H1 (cell line): Measurements from ENCODE around the gene WDR91. TPM values are rescaled to one million over a fixed set of nuclear protein-coding genes. Genes with fewer than 3 reads are reported as not detected.

Source experiments
- CTCF ChIA-PET: fragments of 300-600 bp; sonication (Branson Sonifier 250); formaldehyde crosslinking; loops from one replicate; lab custom pipeline; 2021; ENCODE audit not compliant: partially characterized antibody; lab: Charles Lee
- POLR2A ChIA-PET: fragments of 300-600 bp; sonication (Branson Sonifier 250); formaldehyde crosslinking; loops from one replicate; lab custom pipeline; 2021; ENCODE audit warnings: inconsistent platforms; ENCODE audit not compliant: partially characterized antibody; lab: Charles Lee
- DNase-seq, 2 experiments: peaks; one replicate each; pipeline versions ENCODE4 v3.0.0 to v3.0.0-alpha.2; 2010 to 2022; ENCODE audit warnings: low spot score in 2 of 2, low read depth in 1 of 2, mixed read lengths in 1 of 2
- FAIRE-seq: peaks from 2 replicates; lab custom pipeline; 2011; peaks lifted over from hg19 to GRCh38; lab: Jason Lieb, UNC
- H2AFZ ChIP-seq: 2 replicates; pipeline ENCODE4 v1.8.1; 2012; ENCODE audit warnings: low read length, inconsistent platforms
- H2AK5ac ChIP-seq: 2 replicates; pipeline ENCODE4 v1.6.1; 2013; ENCODE audit warnings: low read depth, low read length
- H2BK120ac ChIP-seq: replicated peaks from 2 replicates; pipeline ENCODE3; 2013; ENCODE audit warnings: low read depth, low read length, inconsistent platforms
- H2BK12ac ChIP-seq: 2 replicates; pipeline ENCODE4 v1.6.1; 2013; ENCODE audit warnings: low read depth, low read length
- H2BK15ac ChIP-seq: 2 replicates; pipeline ENCODE4 v1.6.1; 2013; ENCODE audit warnings: low read length
- H2BK20ac ChIP-seq: 2 replicates; pipeline ENCODE4 v1.6.1; 2013; ENCODE audit warnings: low read length
- H2BK5ac ChIP-seq: 2 replicates; pipeline ENCODE4 v1.6.1; 2013; ENCODE audit warnings: low read depth, low read length
- H3K14ac ChIP-seq: 2 replicates; pipeline ENCODE4 v1.6.1; 2013; ENCODE audit warnings: inconsistent platforms; ENCODE audit not compliant: insufficient read length
- H3K18ac ChIP-seq: 2 replicates; pipeline ENCODE4 v1.6.1; 2013; ENCODE audit warnings: low read length; ENCODE audit errors: extremely low read depth
- H3K23ac ChIP-seq: 2 replicates; pipeline ENCODE4 v1.6.1; 2013; ENCODE audit warnings: inconsistent platforms; ENCODE audit not compliant: insufficient read length
- H3K23me2 ChIP-seq: 2 replicates; pipeline ENCODE4 v1.6.1; 2013; ENCODE audit warnings: low read depth, low read length
- H3K27ac ChIP-seq: 2 replicates; pipeline ENCODE4 v1.6.1; 2011; ENCODE audit warnings: low read depth, low read length, inconsistent platforms
- H3K27me3 ChIP-seq, 4 experiments: replicated peaks in 1 of 4; 1 replicate in 1 of 4; 2 replicates in 3 of 4; pipeline versions ENCODE4 v1.6.1 to v1.8.1; 2011 to 2013; ENCODE audit warnings: low read length in 3 of 4, mild to moderate bottlenecking in 3 of 4, inconsistent platforms in 2 of 4, mixed read lengths in 2 of 4, moderate library complexity in 1 of 4; ENCODE audit not compliant: control insufficient read depth in 3 of 4, insufficient read depth in 3 of 4; ENCODE audit errors: extremely low read depth in 1 of 4
- H3K36me3 ChIP-seq, 4 experiments: 2 replicates each; pipeline versions ENCODE4 v1.6.1 to v1.8.1; 2011 to 2013; ENCODE audit warnings: mild to moderate bottlenecking in 4 of 4, low read length in 3 of 4, moderate library complexity in 2 of 4, control low read depth in 1 of 4, inconsistent platforms in 1 of 4; ENCODE audit not compliant: insufficient read depth in 4 of 4, control insufficient read depth in 2 of 4
- H3K4ac ChIP-seq: replicated peaks from 2 replicates; pipeline ENCODE3; 2013; ENCODE audit warnings: low read length, low read depth, mixed read lengths, inconsistent platforms; ENCODE audit not compliant: insufficient read length
- H3K4me1 ChIP-seq, 4 experiments: replicated peaks in 1 of 4; 1 replicate in 1 of 4; 2 replicates in 3 of 4; pipeline versions ENCODE4 v1.6.1 to v1.8.1; 2011 to 2013; ENCODE audit warnings: low read length in 3 of 4, inconsistent platforms in 2 of 4, mixed read lengths in 1 of 4; ENCODE audit not compliant: insufficient read depth in 4 of 4, control insufficient read depth in 3 of 4
- H3K4me2 ChIP-seq, 2 experiments: 2 replicates each; pipeline versions ENCODE4 v1.6.1 to v1.8.1; 2011 to 2013; ENCODE audit warnings: low read depth in 2 of 2, low read length in 2 of 2, control low read depth in 1 of 2, inconsistent platforms in 1 of 2, mild to moderate bottlenecking in 1 of 2; ENCODE audit not compliant: insufficient read depth in 1 of 2
- H3K4me3 ChIP-seq, 4 experiments: fragments of 200-600, 300-600 bp in 1 of 4; sonication (generic), shearing (Covaris generic), sonication (Bioruptor Twin) in 1 of 4; 2 replicates each; pipeline versions ENCODE4 v1.5.1 to v1.8.1; 2011 to 2016; ENCODE audit warnings: low read length in 4 of 4, low read depth in 3 of 4, control low read depth in 2 of 4, inconsistent platforms in 2 of 4, mild to moderate bottlenecking in 2 of 4, mixed read lengths in 1 of 4, moderate library complexity in 1 of 4; ENCODE audit not compliant: insufficient read depth in 2 of 4; ENCODE audit errors: extremely low read depth in 1 of 4
- H3K56ac ChIP-seq: replicated peaks from 2 replicates; pipeline ENCODE3; 2013; ENCODE audit warnings: low read depth, mild to moderate bottlenecking, mixed read lengths, low read length, inconsistent platforms; ENCODE audit not compliant: insufficient read length
- H3K79me1 ChIP-seq: 2 replicates; pipeline ENCODE4 v1.6.1; 2013; ENCODE audit warnings: low read depth, low read length, control low read depth
- H3K79me2 ChIP-seq, 2 experiments: 2 replicates each; pipeline versions ENCODE4 v1.6.1 to v1.8.1; 2012 to 2013; ENCODE audit warnings: low read length in 2 of 2, mild to moderate bottlenecking in 2 of 2, inconsistent platforms in 1 of 2; ENCODE audit not compliant: insufficient read depth in 2 of 2, control insufficient read depth in 1 of 2
- H3K9ac ChIP-seq, 4 experiments: replicated peaks in 1 of 4; 1 replicate in 1 of 4; 2 replicates in 3 of 4; pipeline versions ENCODE4 v1.6.1 to v1.8.1; 2011 to 2013; ENCODE audit warnings: low read depth in 3 of 4, low read length in 3 of 4, control low read depth in 2 of 4, mild to moderate bottlenecking in 2 of 4, moderate library complexity in 2 of 4, inconsistent platforms in 1 of 4; ENCODE audit errors: extremely low read depth in 1 of 4
- H3K9me3 ChIP-seq, 2 experiments: 2 replicates each; pipeline versions ENCODE4 v1.6.1 to v1.8.1; 2012 to 2013; ENCODE audit warnings: mild to moderate bottlenecking in 2 of 2, moderate library complexity in 2 of 2, control low read depth in 1 of 2, inconsistent platforms in 1 of 2, low read depth in 1 of 2, low read length in 1 of 2, mixed read lengths in 1 of 2; ENCODE audit not compliant: insufficient read depth in 2 of 2
- H4K20me1 ChIP-seq, 2 experiments: replicated peaks in 1 of 2; 2 replicates each; pipeline versions ENCODE3 to v1.8.1; 2011 to 2013; ENCODE audit warnings: inconsistent platforms in 2 of 2, low read length in 2 of 2, mild to moderate bottlenecking in 1 of 2; ENCODE audit not compliant: insufficient read depth in 2 of 2, control insufficient read depth in 1 of 2
- H4K5ac ChIP-seq: 2 replicates; pipeline ENCODE4 v1.6.1; 2013; ENCODE audit warnings: low read length, low read depth, mixed read lengths, inconsistent platforms; ENCODE audit not compliant: insufficient read length
- H4K8ac ChIP-seq: 2 replicates; pipeline ENCODE4 v1.8.0; 2013; ENCODE audit warnings: mild to moderate bottlenecking, moderate library complexity, low read length, inconsistent platforms; ENCODE audit not compliant: insufficient read depth; ENCODE audit errors: extremely low read depth
- H4K91ac ChIP-seq: replicated peaks from 2 replicates; pipeline ENCODE3; 2013; ENCODE audit warnings: low read length, mixed read lengths, inconsistent platforms; ENCODE audit not compliant: insufficient read length
- CBX5 ChIP-seq: fragments of 300-800, 300-1000 bp; sonication (generic); IDR thresholded peaks from 2 replicates; pipeline ENCODE4 v1.7.1; 2016; ENCODE audit warnings: antibody characterized with exemption, low read length, low read depth
- CHD2 ChIP-seq: IDR thresholded peaks from 2 replicates; pipeline ENCODE4 v1.6.1; 2012; ENCODE audit warnings: low read length, improper control_type of control experiment
- E2F6 ChIP-seq: IDR thresholded peaks from 2 replicates; pipeline ENCODE4 v1.6.1; 2012; ENCODE audit warnings: inconsistent platforms
- EGR1 ChIP-seq: IDR thresholded peaks from 2 replicates; pipeline ENCODE4 v1.6.1; 2011; ENCODE audit warnings: low read depth, low read length, borderline replicate concordance
- FOSL1 ChIP-seq: IDR thresholded peaks from 2 replicates; pipeline ENCODE4 v1.6.1; 2011; ENCODE audit warnings: mild to moderate bottlenecking, low read depth, low read length, moderate library complexity; ENCODE audit not compliant: insufficient read depth
- HDAC6 ChIP-seq: IDR thresholded peaks from one replicate; pipeline ENCODE4 v1.7.1; 2012; ENCODE audit warnings: low read depth, mild to moderate bottlenecking, inconsistent platforms, low read length, moderate library complexity
- KDM1A ChIP-seq: fragments of 200-600, 300-600 bp; sonication (generic); IDR thresholded peaks from 2 replicates; pipeline ENCODE4 v1.7.1; 2016; ENCODE audit warnings: mild to moderate bottlenecking, low read length, borderline replicate concordance
- KDM4A ChIP-seq: IDR thresholded peaks from one replicate; pipeline ENCODE4 v1.7.1; 2012; ENCODE audit warnings: low read depth, mild to moderate bottlenecking, moderate library complexity, low read length, inconsistent platforms; ENCODE audit not compliant: severe bottlenecking
- NRF1 ChIP-seq: IDR thresholded peaks from 2 replicates; pipeline ENCODE4 v1.6.1; 2011; ENCODE audit warnings: mild to moderate bottlenecking, low read depth, low read length, improper control_type of control experiment
- PHF8 ChIP-seq: fragments of 200-600 bp; sonication (generic); conservative IDR thresholded peaks from 2 replicates; pipeline ENCODE4 v1.7.1; 2012; ENCODE audit warnings: low read depth, mild to moderate bottlenecking, inconsistent platforms, low read length, moderate library complexity
- RBBP5 ChIP-seq: IDR thresholded peaks from 2 replicates; pipeline ENCODE4 v1.7.1; 2012; ENCODE audit warnings: low read depth, mild to moderate bottlenecking, inconsistent platforms, low read length, moderate library complexity, borderline replicate concordance
- SIX5 ChIP-seq: IDR thresholded peaks from 2 replicates; pipeline ENCODE4 v1.6.1; 2011; ENCODE audit warnings: mild to moderate bottlenecking, low read depth, low read length
- TAF1 ChIP-seq: IDR thresholded peaks from 2 replicates; pipeline ENCODE4 v1.6.1; 2011; ENCODE audit warnings: mild to moderate bottlenecking, low read depth, low read length
- TBP ChIP-seq: IDR thresholded peaks from 2 replicates; pipeline ENCODE4 v1.6.1; 2011; ENCODE audit warnings: low read depth, low read length, improper control_type of control experiment
- WGBS, 2 experiments: shearing (Covaris generic) in 1 of 2; methylation state at CpG; one replicate each; pipeline versions ENCODE4 v1.1.6 to v1.1.7; 2013 to 2015; ENCODE audit warnings: low lambda C conversion rate in 2 of 2, mixed read lengths in 2 of 2, inconsistent platforms in 1 of 2, low coverage in 1 of 2, missing lambda C conversion rate in 1 of 2; ENCODE audit not compliant: insufficient replicate concordance in 2 of 2, insufficient coverage in 1 of 2, insufficient read length in 1 of 2; ENCODE audit errors: extremely low coverage in 1 of 2, missing lambda C conversion rate in 1 of 2; 5-methylcytosine and 5-hydroxymethylcytosine counted together
- polyA plus RNA-seq, 7 experiments: library from polyadenylated mRNA; depleted of rRNA in 3 of 7; stranded (reverse) in 5 of 7; unstranded in 2 of 7; fragments of >200 nt in 5 of 7; fragments of 200-250 nt in 2 of 7; gene quantifications; 1 replicate in 5 of 7; 2 replicates in 1 of 7; 4 replicates in 1 of 7; pipeline versions ENCODE4 v1.2.1 to v1.2.3, GENCODE V29; 2011 to 2013; ENCODE audit warnings: missing spikeins in 2 of 7, mixed read lengths in 2 of 7
- total RNA-seq: library from RNA; stranded (reverse); fragmentation: NEBNext Ultra II Directional; extraction: Animal tissue kit (Norgen Biotek cat#: 25700); gene quantifications from 2 replicates; pipeline ENCODE4 v1.2.1, GENCODE V29; 2021

The WDR91 gene
- total and polyA plus RNA-seq, 2 of the 8 experiments (the other 6 are each of a cell fraction or from before 2014, with no cell fraction given), result 8.2 to 14.7 TPM

GRCh38 chr7:135200821-135201331 lies 10.4 kb downstream of the WDR91 start:
- H4K8ac ChIP-seq, result no peak overlapping the region
- no peak overlapping the region for H3K9ac ChIP-seq
- WGBS, 2 experiments, result 83% methylated on average over 3 of the region's 3 CpGs; no CpG with 5 or more reads in 1 of the 2 experiments
- H2BK12ac ChIP-seq, result no peak overlapping the region
- no peak overlapping the region for H3K18ac ChIP-seq
- peaks cover 0 to 6% (median 2%) of the 10 kb centered on the region in 4 experiments; a peak in 3 of 7 replicates for H3K4me1 ChIP-seq
- no peaks in the 10 kb centered on the region for H3K23me2 ChIP-seq
- no peaks in the 10 kb centered on the region for H3K79me2 ChIP-seq
- no peak overlapping the region for H4K5ac ChIP-seq
- peaks cover 0 to 1% of the 10 kb centered on the region in 2 experiments for H4K20me1 ChIP-seq
- H2AK5ac ChIP-seq, result no peak overlapping the region
- H2BK120ac ChIP-seq, result no peak overlapping the region
- no peak overlapping the region for H3K4me2 ChIP-seq
- H3K9me3 ChIP-seq, result no peaks in the 10 kb centered on the region
- FAIRE-seq (no peak), DNase-seq (no peak)
- H2AFZ ChIP-seq, result no peak overlapping the region
- no peaks in the 10 kb centered on the region; the same call in 1 of the 2 replicates for H3K79me1 ChIP-seq
- ChIA-PET POLR2A (interaction anchor here (1.3 kb wide), 1 partner anchor 9 kb away, joined by 3 read pairs; no protein-coding TSS in a partner anchor), CTCF (interaction anchor here (0.5 to 1.4 kb wide), 3 partner anchors 9 to 213 kb away, joined by 3 read pairs; no protein-coding TSS in a partner anchor)
- no peak overlapping the region for H2BK20ac ChIP-seq
- H3K4me3 ChIP-seq, result no peak overlapping the region
- no peak overlapping the region for H3K56ac ChIP-seq
- no peak overlapping the region for H3K23ac ChIP-seq
- no peak overlapping the region for H2BK5ac ChIP-seq
- no peak overlapping the region for H4K91ac ChIP-seq
- peaks cover 0 to 3% (median 0%) of the 10 kb centered on the region in 4 experiments; a peak in 1 of 8 replicates for H3K36me3 ChIP-seq
- no peak overlapping the region for H2BK15ac ChIP-seq
- no peaks in the 10 kb centered on the region for H3K27me3 ChIP-seq
- H3K27ac ChIP-seq, result no peak overlapping the region
- H3K14ac ChIP-seq, result no peak overlapping the region
- H3K4ac ChIP-seq, result no peak overlapping the region
- no peak for TF ChIP-seq FOSL1
- TF ChIP-seq PHF8, result no peak
- no peak for TF ChIP-seq NRF1
- TF ChIP-seq CBX5, result no peak
- TF ChIP-seq RBBP5, result no peak
- TF ChIP-seq CHD2, result no peak
- TF ChIP-seq E2F6, result no peak
- TF ChIP-seq TBP, result no peak
- no peak for TF ChIP-seq SIX5
- TF ChIP-seq EGR1, result no peak
- TF ChIP-seq HDAC6, result no peak
- no peak for TF ChIP-seq TAF1
- TF ChIP-seq KDM1A, result no peak
- TF ChIP-seq KDM4A, result no peak
